ENCODE measurements around the gene POU2AF1.

- TF ChIP-seq EZH2 (IDR thresholded peaks at IDR 0.05; ENCODE audit: low read depth, low read length, severe bottlenecking) (no peak), CREB1 (IDR thresholded peaks at IDR 0.05) (no peak)
Measured at GRCh38 chr11:111419641-111420327, 40.7 kb upstream of the POU2AF1 start.

All from H1 (cell line).